Upper lobe of right lung (tissue), 1 donor: ENCODE measurements around the gene HDDC3. TPM values are rescaled to one million over a fixed set of nuclear protein-coding genes. Genes with fewer than 3 reads are reported as not detected.

Experiments
- ATAC-seq: fragments of 200-7000 bp; cut with Tn5 transposase; one replicate; pipeline ENCODE4 v1.9.1; 2020; ENCODE audit warnings: mild to moderate bottlenecking, moderate library complexity
- DNase-seq: peaks from one replicate; pipeline ENCODE4 v3.0.0-alpha.2; 2020
- H3K27ac ChIP-seq: fragments of 200-600 bp; one replicate; pipeline ENCODE4 v1.8.0; 2022
- H3K27me3 ChIP-seq: fragments of 200-600 bp; one replicate; pipeline ENCODE4 v1.8.0; 2022; ENCODE audit warnings: mild to moderate bottlenecking
- H3K36me3 ChIP-seq: fragments of 200-600 bp; one replicate; pipeline ENCODE4 v1.8.0; 2022
- H3K4me1 ChIP-seq: fragments of 200-600 bp; one replicate; pipeline ENCODE4 v1.8.0; 2022
- H3K4me3 ChIP-seq: fragments of 200-600 bp; one replicate; pipeline ENCODE4 v1.8.0; 2022; ENCODE audit warnings: mild to moderate bottlenecking
- H3K9me3 ChIP-seq: fragments of 200-600 bp; one replicate; pipeline ENCODE4 v1.8.0; 2022
- CTCF ChIP-seq: fragments of 200-600 bp; IDR thresholded peaks from one replicate; pipeline ENCODE4 v1.8.0; 2022; ENCODE audit warnings: antibody characterized with exemption
- intact Hi-C: fragments of 100-400 bp; cut with DNase I; formaldehyde crosslinking; loops from one replicate; pipeline ENCODE4 v1.11.0; 2022
- total RNA-seq: library from RNA; stranded (reverse); fragmentation: NEBNext Ultra II Directional; extraction: Animal tissue kit (Norgen Biotek cat#: 25700); gene quantifications from one replicate; pipeline ENCODE4 v1.2.1, GENCODE V29; 2021
- donor health status: DM: no; HTN: yes; CAD: no; lungs with severe emphysema.

Gene HDDC3
- total RNA-seq, 1 donor from 2014 or later = 12.4 TPM

GRCh38 chr15:90956274-90957030, 24.1 kb upstream of the HDDC3 start:
- Histone ChIP-seq H3K27me3 (no peaks in the 10 kb centered on the region), H3K4me1 (peaks cover 21% of the 10 kb centered on the region), H3K27ac (no peak overlapping the region), H3K36me3 (peaks cover 29% of the 10 kb centered on the region), H3K4me3 (peak overlapping the region; percentile 66), H3K9me3 (no peaks in the 10 kb centered on the region)
- intact Hi-C loops = no loop called here
- ATAC-seq (peak; percentile 66), DNase-seq (peak; percentile 89)
- peak; percentile 95 for TF ChIP-seq CTCF

- Histone ChIP-seq H3K27me3 (no peaks in the 10 kb centered on the region), H3K9me3 (no peaks in the 10 kb centered on the region), H3K36me3 (peaks cover 33% of the 10 kb centered on the region), H3K27ac (no peak overlapping the region), H3K4me1 (peaks cover 21% of the 10 kb centered on the region), H3K4me3 (peak overlapping the region; percentile 81)
- no peak for DNase-seq
- intact Hi-C loops = no loop called here
- no peak for TF ChIP-seq CTCF
- no peak for ATAC-seq
These were observed 23.4 kb upstream of the HDDC3 start for GRCh38 chr15:90955624-90956273.

GRCh38 chr15:90954712-90955623, 22.6 kb upstream of the HDDC3 start, which contains the start of gene RCCD1:
Gene RCCD1 (plus strand): TSS chr15:90954884. CDS start chr15:90956735, 1,851 bp downstream.
- peak; percentile 94 for ATAC-seq
- TF ChIP-seq CTCF = no peak
- intact Hi-C loops = no loop called here
- H3K4me1 ChIP-seq = peaks cover 21% of the 10 kb centered on the region
- peaks cover 38% of the 10 kb centered on the region for H3K36me3 ChIP-seq
- peak within 1 kb of the TSS; percentile 81 for H3K4me3 ChIP-seq
- peak; percentile 98 for DNase-seq
- H3K9me3 ChIP-seq = no peaks in the 10 kb centered on the region
- no peaks in the 10 kb centered on the region for H3K27me3 ChIP-seq
- H3K27ac ChIP-seq = peak within 1 kb of the TSS; percentile 92

- H3K27ac ChIP-seq = peak overlapping the region; percentile 92
- TF ChIP-seq CTCF = no peak
- peaks cover 21% of the 10 kb centered on the region for H3K4me1 ChIP-seq
- intact Hi-C loops = no loop called here
- no peaks in the 10 kb centered on the region for H3K27me3 ChIP-seq
- H3K4me3 ChIP-seq = peak overlapping the region; percentile 81
- no peaks in the 10 kb centered on the region for H3K9me3 ChIP-seq
- ATAC-seq (no peak), DNase-seq (no peak)
- peaks cover 44% of the 10 kb centered on the region for H3K36me3 ChIP-seq
These were observed 21.8 kb upstream of the HDDC3 start for GRCh38 chr15:90953947-90954711.
